ENCODE measurements around the gene RDH8.
A peak's percentile ranks its signal among the peaks of the same experiment; 100 is the strongest.

The RDH8 gene, protein sequence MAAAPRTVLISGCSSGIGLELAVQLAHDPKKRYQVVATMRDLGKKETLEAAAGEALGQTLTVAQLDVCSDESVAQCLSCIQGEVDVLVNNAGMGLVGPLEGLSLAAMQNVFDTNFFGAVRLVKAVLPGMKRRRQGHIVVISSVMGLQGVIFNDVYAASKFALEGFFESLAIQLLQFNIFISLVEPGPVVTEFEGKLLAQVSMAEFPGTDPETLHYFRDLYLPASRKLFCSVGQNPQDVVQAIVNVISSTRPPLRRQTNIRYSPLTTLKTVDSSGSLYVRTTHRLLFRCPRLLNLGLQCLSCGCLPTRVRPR

GRCh38 chr19:10013316-10013715, at the start of gene RDH8:
Gene RDH8, plus strand, starts transcription at chr19:10013483. Its CDS starts 15 bp downstream, at chr19:10013498.
- no peak for DNase-seq

- no peak for DNase-seq
Measured at GRCh38 chr19:9966024-9966423, 47.3 kb upstream of the RDH8 start.

DNA sequence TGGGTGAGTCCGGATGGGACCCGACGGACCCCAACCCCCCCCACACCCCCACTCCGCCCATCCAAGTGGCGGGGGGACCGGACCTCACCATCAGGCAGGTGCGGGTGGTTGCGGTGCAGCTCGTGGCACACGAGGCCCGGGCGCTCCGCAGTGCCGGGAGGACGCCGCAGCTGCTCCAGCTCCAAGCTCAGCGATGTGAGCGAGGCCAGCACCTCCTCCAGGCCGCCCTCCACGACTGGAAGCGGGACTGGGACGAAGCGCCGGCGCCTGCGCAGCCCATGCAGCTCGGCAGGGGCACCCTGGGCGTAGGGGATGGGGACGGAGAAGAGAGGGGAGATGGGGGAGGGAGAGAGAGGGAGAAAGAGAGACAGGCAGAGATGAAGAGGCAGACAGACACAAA, 46.8 kb upstream of the RDH8 start:
- no peak for DNase-seq

DNA sequence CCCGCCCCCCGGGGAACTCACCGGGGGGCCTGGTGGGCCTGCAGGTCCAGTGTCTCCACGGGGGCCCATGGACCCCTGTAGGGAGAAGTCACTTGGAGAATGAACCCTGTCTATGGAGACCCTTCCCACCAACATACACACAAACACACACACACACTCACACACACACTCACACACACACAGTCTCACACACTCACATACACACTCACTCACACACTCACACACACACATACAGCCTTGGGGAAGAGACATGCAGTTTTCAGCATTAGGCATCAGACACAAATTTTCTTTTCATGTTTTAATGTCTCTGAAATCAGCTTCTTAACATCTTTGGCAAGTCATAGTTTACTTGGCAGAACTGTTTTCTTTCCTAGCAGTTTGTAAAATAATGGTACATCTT, 46.0 kb upstream of the RDH8 start:
- DNase-seq, result no peak

- DNase-seq, result no peak
Measured at GRCh38 chr19:9968820-9969687, 44.2 kb upstream of the RDH8 start.

DNA sequence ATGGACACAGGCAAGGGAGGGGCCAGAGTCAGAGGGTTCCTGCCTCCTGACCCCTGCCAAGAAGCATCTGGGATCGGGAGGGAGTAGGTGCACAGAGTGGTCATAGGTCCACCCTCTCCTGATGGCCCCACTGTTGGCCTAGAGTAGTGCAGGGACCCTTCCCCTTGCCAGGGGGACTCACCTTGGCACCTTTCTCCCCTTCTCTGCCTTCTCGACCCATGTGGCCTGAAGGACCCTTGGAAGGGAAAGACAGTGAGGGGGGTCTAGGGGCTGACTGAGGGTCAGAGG, 43.7 kb upstream of the RDH8 start:
- no peak for DNase-seq

GRCh38 chr19:9970481-9970880, 42.8 kb upstream of the RDH8 start:
- no peak for DNase-seq

DNA sequence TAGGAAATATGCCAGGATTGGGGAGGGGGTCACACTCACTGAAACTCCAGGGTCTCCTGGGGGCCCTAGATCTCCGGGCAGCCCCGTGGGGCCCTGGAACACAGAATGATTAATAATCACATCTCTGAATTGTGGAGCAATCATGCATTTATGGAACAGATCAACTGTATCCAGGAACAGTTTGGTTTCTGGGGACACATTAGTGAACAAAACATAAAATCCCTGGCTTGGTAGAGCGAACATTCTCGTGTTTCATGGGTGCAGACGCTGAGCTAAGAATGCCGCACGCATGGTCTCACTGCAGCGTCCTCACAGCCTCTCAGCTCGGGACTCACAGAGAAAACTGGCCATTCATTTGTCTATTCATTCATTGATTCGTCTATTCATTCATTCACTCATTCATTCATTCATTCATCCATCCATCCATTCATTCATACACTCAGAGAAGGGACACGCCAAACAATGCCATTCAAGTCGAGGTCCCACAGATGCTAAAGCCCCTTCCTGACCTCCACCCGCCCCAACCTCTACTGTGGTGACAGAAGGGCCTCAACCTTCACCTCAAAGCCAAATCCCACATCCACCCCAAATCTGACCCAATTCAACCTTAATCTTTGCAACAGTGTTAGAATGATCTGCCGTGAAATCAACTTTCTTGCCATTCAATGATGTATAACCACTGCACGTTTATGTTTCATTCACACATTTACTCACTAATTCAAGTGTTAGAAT, 42.0 kb upstream of the RDH8 start:
- no peak for DNase-seq

GRCh38 chr19:9972103-9972502, 41.2 kb upstream of the RDH8 start:
- DNase-seq, result no peak

- DNase-seq, result no peak
Measured at GRCh38 chr19:9981406-9982260, 31.6 kb upstream of the RDH8 start.

GRCh38 chr19:9986787-9987281, 26.4 kb upstream of the RDH8 start:
- DNase-seq, result no peak

DNA sequence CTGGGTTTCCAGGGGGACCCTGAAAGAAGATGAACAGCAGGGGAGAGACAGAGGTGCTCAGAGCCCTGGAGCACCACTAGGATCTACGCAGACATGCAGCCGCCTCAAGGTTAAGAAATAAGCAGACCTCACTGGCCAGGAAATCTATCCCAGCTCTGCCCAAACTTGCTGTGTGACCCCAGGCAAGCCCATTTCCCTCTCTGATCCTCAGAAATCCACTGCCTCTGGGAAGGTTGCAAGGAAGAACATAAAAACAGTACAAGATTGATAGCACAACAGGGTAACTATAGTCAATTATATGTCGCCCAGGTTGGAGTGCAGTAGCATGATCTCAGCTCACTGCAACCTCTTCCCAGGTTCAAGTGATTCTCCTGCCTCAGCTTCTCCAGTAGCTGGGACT, 23.8 kb upstream of the RDH8 start:
- no peak for DNase-seq

GRCh38 chr19:9991425-9992191, 21.7 kb upstream of the RDH8 start:
- DNase-seq, result no peak

GRCh38 chr19:9995084-9995483, 18.2 kb upstream of the RDH8 start:
- no peak for DNase-seq

GRCh38 chr19:9995999-9996398, 17.3 kb upstream of the RDH8 start:
- DNase-seq, result no peak

GRCh38 chr19:9996541-9996940, 16.7 kb upstream of the RDH8 start:
- no peak for DNase-seq

DNA sequence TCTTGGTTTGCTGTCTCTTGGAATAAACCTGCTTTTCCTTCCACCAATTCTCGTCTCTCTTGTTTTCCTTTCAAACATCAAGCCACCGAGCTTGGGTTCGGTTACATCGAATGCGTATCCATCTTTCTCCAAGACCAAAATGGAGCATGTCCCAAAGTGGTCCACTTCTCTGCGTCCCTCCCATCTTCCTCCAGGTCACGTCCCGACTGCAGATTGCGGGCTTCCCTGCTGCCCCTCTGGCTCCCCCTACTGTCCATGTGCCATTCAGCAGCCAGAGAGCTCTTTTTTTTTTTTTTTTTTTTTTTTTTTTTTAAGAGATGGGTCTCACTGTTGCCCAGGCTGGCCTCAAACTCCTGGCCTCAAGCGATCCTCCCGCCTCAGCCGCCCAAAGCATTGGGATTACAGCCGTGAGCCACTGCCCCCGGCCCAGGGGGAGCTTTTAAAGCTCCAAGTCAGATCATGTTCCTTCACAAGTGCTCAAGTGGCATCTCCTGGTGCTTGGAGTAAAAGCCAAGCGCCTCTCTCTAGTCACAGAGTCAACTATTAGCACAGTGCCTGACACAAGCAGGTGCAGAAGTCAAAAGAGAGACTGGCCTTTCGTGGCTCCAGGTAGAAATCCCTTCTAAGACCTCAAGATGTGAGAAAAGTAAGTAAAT, 13.0 kb upstream of the RDH8 start:
- DNase-seq, result peak; percentile 83

- no peak for DNase-seq
Measured at GRCh38 chr19:10001899-10002298, 11.4 kb upstream of the RDH8 start.

GRCh38 chr19:10003271-10003670, 10.0 kb upstream of the RDH8 start:
- DNase-seq, result no peak

DNA sequence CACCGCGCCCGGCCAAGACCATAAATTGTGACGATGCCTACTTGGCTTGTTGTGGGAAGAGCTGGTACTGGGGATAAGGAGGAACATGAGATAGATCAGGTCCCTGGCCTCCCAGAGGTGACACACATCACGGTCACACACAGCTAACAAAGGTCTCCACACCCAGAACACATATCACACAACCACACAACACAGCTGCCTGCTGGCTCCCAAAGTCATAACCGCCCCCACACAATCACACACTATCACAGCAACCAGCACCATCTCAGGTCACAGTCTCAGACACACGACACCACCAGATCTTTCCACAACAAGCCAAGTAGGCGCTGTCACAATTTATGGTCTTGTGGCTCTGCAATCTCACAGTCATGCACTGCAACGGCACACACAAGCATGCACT, 8.7 kb upstream of the RDH8 start:
- no peak for DNase-seq

- DNase-seq, result peak; percentile 59
Measured at GRCh38 chr19:10005632-10006334, 7.5 kb upstream of the RDH8 start.

All from activated CD8-positive, alpha-beta memory T cell treated with anti-CD3 and anti-CD28 coated beads for 24 hours (primary cell).